ENCODE results near the gene ELOA2. TPM values are rescaled to one million over a fixed set of nuclear protein-coding genes. Genes with fewer than 3 reads are reported as not detected.

Gene ELOA2
- not detected for total RNA-seq
- not detected for polyA plus RNA-seq
- long read RNA-seq, donor 1, result 0 reads
- long read RNA-seq, donor 2, result 0 reads
- long read RNA-seq, donor 3, result 0 reads
- long read RNA-seq, donor 4, result 0 reads
- long read RNA-seq, donor 5, result 0 reads

DNA sequence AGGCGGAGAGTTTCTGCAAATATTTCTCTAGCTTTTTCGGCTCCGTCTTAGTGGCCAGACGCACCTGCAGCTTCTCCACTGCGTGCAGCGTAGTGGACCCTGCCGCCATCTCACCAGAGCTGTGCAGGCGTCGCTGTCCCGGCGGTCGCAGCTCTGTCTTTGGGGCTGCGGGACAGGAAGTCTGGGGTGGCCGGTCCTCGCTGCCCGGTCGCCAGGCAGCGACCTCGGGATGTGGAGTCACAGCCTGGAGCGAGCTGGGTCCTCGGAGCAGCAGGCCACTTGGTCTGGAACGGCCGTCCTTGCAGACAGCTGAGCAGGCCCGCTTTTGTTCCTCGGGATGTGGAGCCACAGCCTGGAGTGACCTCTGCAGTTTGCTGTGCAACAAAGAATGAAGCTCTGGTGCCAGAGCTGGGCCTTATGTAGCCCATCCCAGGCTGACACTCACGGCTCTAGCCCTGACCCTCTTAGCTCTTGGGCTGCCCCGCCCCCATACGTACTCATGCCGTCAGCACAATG is at the start of gene ELOA2:
ELOA2 (minus strand) TSS at position 466 of the 516 bp plus-strand sequence; CDS start at position 109, 357 bp downstream.
- TF ChIP-seq, protein P1, sequence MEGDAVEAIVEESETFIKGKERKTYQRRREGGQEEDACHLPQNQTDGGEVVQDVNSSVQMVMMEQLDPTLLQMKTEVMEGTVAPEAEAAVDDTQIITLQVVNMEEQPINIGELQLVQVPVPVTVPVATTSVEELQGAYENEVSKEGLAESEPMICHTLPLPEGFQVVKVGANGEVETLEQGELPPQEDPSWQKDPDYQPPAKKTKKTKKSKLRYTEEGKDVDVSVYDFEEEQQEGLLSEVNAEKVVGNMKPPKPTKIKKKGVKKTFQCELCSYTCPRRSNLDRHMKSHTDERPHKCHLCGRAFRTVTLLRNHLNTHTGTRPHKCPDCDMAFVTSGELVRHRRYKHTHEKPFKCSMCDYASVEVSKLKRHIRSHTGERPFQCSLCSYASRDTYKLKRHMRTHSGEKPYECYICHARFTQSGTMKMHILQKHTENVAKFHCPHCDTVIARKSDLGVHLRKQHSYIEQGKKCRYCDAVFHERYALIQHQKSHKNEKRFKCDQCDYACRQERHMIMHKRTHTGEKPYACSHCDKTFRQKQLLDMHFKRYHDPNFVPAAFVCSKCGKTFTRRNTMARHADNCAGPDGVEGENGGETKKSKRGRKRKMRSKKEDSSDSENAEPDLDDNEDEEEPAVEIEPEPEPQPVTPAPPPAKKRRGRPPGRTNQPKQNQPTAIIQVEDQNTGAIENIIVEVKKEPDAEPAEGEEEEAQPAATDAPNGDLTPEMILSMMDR (IDR thresholded peaks at IDR 0.05; ENCODE audit: control extremely low read depth, extremely low read depth), result no peak
- H3K4me1 ChIP-seq (ENCODE audit: control insufficient read depth in 5 of 5, insufficient read depth in 5 of 5, low read length in 5 of 5), result no peaks in the 10 kb centered on the region
- no peaks in the 10 kb centered on the region for H3K27me3 ChIP-seq (ENCODE audit: control insufficient read depth in 3 of 3, insufficient read depth in 3 of 3, low read length in 2 of 3)
- ATAC-seq (ENCODE audit: insufficient read depth, low FRiP score), result no peak
- no peak for DNase-seq
- peaks cover 0 to 5% (median 0%) of the 10 kb centered on the region in 4 donors for H3K9me3 ChIP-seq (ENCODE audit: control insufficient read depth in 4 of 4, insufficient read depth in 3 of 4, low read length in 3 of 4)
- H3K9ac ChIP-seq (ENCODE audit: insufficient read depth in 1 of 2, low read length in 2 of 2), result no peak within 1 kb of the TSS
- no peaks in the 10 kb centered on the region for H3K36me3 ChIP-seq (ENCODE audit: control insufficient read depth in 4 of 4, insufficient read depth in 4 of 4, low read length in 4 of 4)
- WGBS, 2 donors, result 94 to 97% methylated on average over 29 of the region's 29 CpGs
- no peak within 1 kb of the TSS for H3K27ac ChIP-seq (ENCODE audit: low read depth in 1 of 2, low read length in 1 of 2)
- no peak within 1 kb of the TSS for H3K4me3 ChIP-seq

- H3K27ac ChIP-seq (ENCODE audit: low read depth in 1 of 2, low read length in 1 of 2), result no peak overlapping the region
- H3K4me1 ChIP-seq (ENCODE audit: control insufficient read depth in 5 of 5, insufficient read depth in 5 of 5, low read length in 5 of 5), result peaks cover 0 to 2% (median 0%) of the 10 kb centered on the region in 5 donors
- peaks cover 0 to under 1% (median 0%) of the 10 kb centered on the region in 4 donors for H3K36me3 ChIP-seq (ENCODE audit: control insufficient read depth in 4 of 4, insufficient read depth in 4 of 4, low read length in 4 of 4)
- no peak for ATAC-seq (ENCODE audit: insufficient read depth, low FRiP score)
- no peak overlapping the region for H3K9ac ChIP-seq (ENCODE audit: insufficient read depth in 1 of 2, low read length in 2 of 2)
- no peaks in the 10 kb centered on the region for H3K9me3 ChIP-seq (ENCODE audit: control insufficient read depth in 4 of 4, insufficient read depth in 3 of 4, low read length in 3 of 4)
- H3K27me3 ChIP-seq (ENCODE audit: control insufficient read depth in 3 of 3, insufficient read depth in 3 of 3, low read length in 2 of 3), result no peaks in the 10 kb centered on the region
- no peak for DNase-seq
- TF ChIP-seq, protein P1 (IDR thresholded peaks at IDR 0.05; ENCODE audit: control extremely low read depth, extremely low read depth), result no peak
- WGBS, 2 donors, result 84 to 88% methylated on average over 2 of the region's 2 CpGs
- H3K4me3 ChIP-seq, result no peak overlapping the region
Measured at GRCh38 chr18:47081578-47081977, 46.2 kb upstream of the ELOA2 start.

DNA sequence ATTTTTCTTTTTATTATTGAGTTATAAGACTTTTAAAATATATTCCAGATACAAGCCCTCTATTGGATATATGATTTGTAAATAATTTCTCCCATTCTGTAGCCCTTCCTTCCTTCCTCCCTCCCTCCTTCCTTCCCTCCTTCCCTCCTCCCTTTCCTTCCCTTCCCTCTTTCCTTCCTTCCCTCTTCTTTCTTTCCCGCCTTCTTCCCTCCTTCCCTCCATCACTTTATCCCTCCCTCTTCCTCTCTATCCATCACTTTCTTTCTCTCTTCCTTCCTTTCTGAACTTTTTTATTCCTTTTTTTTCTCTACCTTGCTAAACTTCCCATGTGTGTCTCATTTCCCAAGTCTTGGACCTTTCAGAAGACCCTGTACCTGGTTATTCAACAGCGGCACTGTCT is 45.5 kb upstream of the ELOA2 start:
- TF ChIP-seq, protein P1 (IDR thresholded peaks at IDR 0.05; ENCODE audit: control extremely low read depth, extremely low read depth), result no peak
- no peaks in the 10 kb centered on the region for H3K9me3 ChIP-seq (ENCODE audit: control insufficient read depth in 4 of 4, insufficient read depth in 3 of 4, low read length in 3 of 4)
- WGBS, 2 donors, result 90 to 97% methylated on average over 2 of the region's 2 CpGs

More for the DNA sequence above, 45.5 kb upstream of the ELOA2 start:
- Histone ChIP-seq H3K27ac (ENCODE audit: low read depth in 1 of 2, low read length in 1 of 2) (no peak overlapping the region), H3K9ac (ENCODE audit: insufficient read depth in 1 of 2, low read length in 2 of 2) (no peak overlapping the region), H3K27me3 (ENCODE audit: control insufficient read depth in 3 of 3, insufficient read depth in 3 of 3, low read length in 2 of 3) (no peaks in the 10 kb centered on the region), H3K36me3 (ENCODE audit: control insufficient read depth in 4 of 4, insufficient read depth in 4 of 4, low read length in 4 of 4) (no peaks in the 10 kb centered on the region), H3K4me3 (no peak overlapping the region), H3K4me1 (ENCODE audit: control insufficient read depth in 5 of 5, insufficient read depth in 5 of 5, low read length in 5 of 5) (peaks cover 0 to 2% (median 0%) of the 10 kb centered on the region in 5 donors)
- ATAC-seq (ENCODE audit: insufficient read depth, low FRiP score) (no peak), DNase-seq (no peak)

Measured in lung (tissue), 16 donors.